ENCODE results near the gene DPT. TPM values are rescaled to one million over a fixed set of nuclear protein-coding genes. Genes with fewer than 3 reads are reported as not detected.

Gene DPT
- total RNA-seq, 4 donors from 2014 or later: 21.3 to 81.5 (median 40.0) TPM

GRCh38 chr1:168645721-168646120, 83.3 kb downstream of the DPT start:
- WGBS, 2 donors: 80 to 89% methylated on average over 3 of the region's 3 CpGs
- H3K27ac ChIP-seq: no peak overlapping the region
- H3K4me1 ChIP-seq: no peaks in the 10 kb centered on the region
- no peaks in the 10 kb centered on the region for H3K9me3 ChIP-seq
- H3K36me3 ChIP-seq: no peaks in the 10 kb centered on the region
- H3K4me3 ChIP-seq: no peak overlapping the region
- DNase-seq (ENCODE audit: low spot score in 2 of 2): no peak
- no peaks in the 10 kb centered on the region for H3K27me3 ChIP-seq
- TF ChIP-seq CTCF (IDR thresholded peaks at IDR 0.05) (no peak), POLR2A (IDR thresholded peaks at IDR 0.05) (no peak), EP300 (IDR thresholded peaks at IDR 0.05) (no peak)

Other genes starting within 250 kb of the DPT start
- gene XCL2, start 185.2 kb downstream of the DPT start, total RNA-seq: not detected
- under 1 TPM in 1 of 4 donors, not detected in 3; 0.66 TPM for gene XCL1, start 152.6 kb downstream of the DPT start, total RNA-seq